Lower leg skin (tissue), 4 donors: ENCODE measurements around the gene CADPS2. TPM values are rescaled to one million over a fixed set of nuclear protein-coding genes. Genes with fewer than 3 reads are reported as not detected.

ENCODE experiments used
- DNase-seq, 2 donors: peaks; one replicate each; pipeline ENCODE4 v3.0.0-alpha.2; 2019; ENCODE audit warnings: low spot score in 2 of 2
- H3K4me3 ChIP-seq: fragments of 200-600 bp; sonication (generic); 2 replicates; pipeline ENCODE4 v1.5.1; 2017; ENCODE audit warnings: mild to moderate bottlenecking, low read depth; ENCODE audit not compliant: poor library complexity, severe bottlenecking
- CTCF ChIP-seq, 3 donors: fragments of 450-650 bp; IDR thresholded peaks; one replicate each; pipeline ENCODE4 v1.5.1; 2016; ENCODE audit warnings: antibody characterized with exemption in 3 of 3, mild to moderate bottlenecking in 3 of 3, moderate library complexity in 2 of 3
- POLR2A ChIP-seq, 2 donors: fragments of 450-650 bp; IDR thresholded peaks; one replicate each; pipeline ENCODE4 v1.6.1; 2016 to 2017; ENCODE audit warnings: antibody characterized with exemption in 2 of 2, mild to moderate bottlenecking in 1 of 2, moderate library complexity in 1 of 2
- WGBS, 2 donors: methylation state at CpG; one replicate each; pipeline ENCODE4 v1.1.5; 2018; 5-methylcytosine and 5-hydroxymethylcytosine counted together
- intact Hi-C: fragments of 100-400 bp; cut with DNase I; formaldehyde crosslinking; loops from one replicate; pipeline ENCODE4 v1.15.0; 2023; ENCODE audit warnings: low total_unique reads
- total RNA-seq, 4 donors: library from RNA; depleted of rRNA; stranded (reverse); fragments of >200 nt; gene quantifications; one replicate each; pipeline ENCODE4 v1.1.0, GENCODE V29; 2016

The CADPS2 gene
- total RNA-seq: 10 to 100 TPM in 1 of 4 donors, 1 to 10 TPM in 3; 4.1 to 11.6 (median 6.5) TPM

- TF ChIP-seq CTCF (IDR thresholded peaks at IDR 0.05) (no peak), POLR2A (IDR thresholded peaks at IDR 0.05) (no peak)
- intact Hi-C loops: no loop called here
- peak; percentile 58 to 95 for DNase-seq
- WGBS, 2 donors: 1% methylated on average over 46 to 68 of the region's 73 CpGs
- peak within 1 kb of the TSS; percentile 67 for H3K4me3 ChIP-seq
Observed at GRCh38 chr7:122886357-122887081, at the start of gene CADPS2. TSS of gene CADPS2 (minus strand) at chr7:122886460. CDS start at chr7:122886337, 123 bp downstream.

- DNase-seq: no peak
- TF ChIP-seq POLR2A (IDR thresholded peaks at IDR 0.05) (no peak), CTCF (IDR thresholded peaks at IDR 0.05) (no peak)
- intact Hi-C loops: no loop called here
- H3K4me3 ChIP-seq: no peak overlapping the region
Observed at GRCh38 chr7:122935620-122936019, 49.4 kb upstream of the CADPS2 start.

- no peak for DNase-seq
- intact Hi-C loops: no loop called here
Observed at GRCh38 chr7:122919643-122920181, 33.5 kb upstream of the CADPS2 start.

DNA sequence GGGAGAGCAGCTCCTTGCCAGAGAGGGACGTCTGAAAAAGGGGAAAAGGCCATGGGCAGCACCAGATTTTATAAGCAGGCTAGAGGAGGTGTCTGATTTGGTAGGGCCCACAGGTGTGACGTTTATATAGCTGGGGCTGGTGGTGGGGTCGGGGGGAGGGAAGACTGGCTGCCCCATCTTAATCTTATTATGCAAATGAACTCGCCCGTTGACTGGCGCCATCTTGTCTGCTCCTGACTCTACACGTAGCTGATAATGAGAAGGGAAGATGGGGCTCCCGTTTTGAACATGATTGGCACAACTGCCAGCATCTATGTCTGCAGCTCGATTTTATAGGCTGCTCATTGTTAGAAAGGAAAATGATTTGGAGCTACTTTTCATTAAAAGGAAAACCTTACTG is 28.6 kb upstream of the CADPS2 start:
- 80 to 87% methylated on average over 9 of the region's 9 CpGs for WGBS, 2 donors
- intact Hi-C loops: no loop called here
- TF ChIP-seq CTCF (IDR thresholded peaks at IDR 0.05) (no peak), POLR2A (IDR thresholded peaks at IDR 0.05) (no peak)

More at GRCh38 chr7:122919643-122920181, 33.5 kb upstream of the CADPS2 start:
- no peak overlapping the region for H3K4me3 ChIP-seq
- TF ChIP-seq POLR2A (IDR thresholded peaks at IDR 0.05) (no peak), CTCF (IDR thresholded peaks at IDR 0.05) (no peak)

DNA sequence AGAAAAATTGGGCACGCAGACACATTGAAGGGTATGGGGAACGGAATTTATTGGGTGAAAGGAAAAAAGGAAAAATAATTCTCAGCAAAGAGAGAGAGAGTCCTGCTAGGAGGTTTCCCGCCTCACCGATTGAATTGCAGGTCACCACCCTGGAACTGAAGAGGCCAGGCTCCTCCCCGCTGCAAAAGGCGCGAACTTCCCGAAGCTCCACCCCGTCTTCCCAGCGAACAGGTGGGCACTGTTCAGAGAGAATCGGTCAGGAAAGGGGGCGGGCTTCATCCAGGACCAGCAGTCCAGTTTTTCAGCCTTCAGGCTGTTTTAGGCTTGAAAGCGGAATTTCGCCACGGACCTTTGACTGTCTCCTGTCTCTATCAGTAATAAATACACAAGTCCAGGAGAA is 27.3 kb upstream of the CADPS2 start:
- no peak overlapping the region for H3K4me3 ChIP-seq
- DNase-seq: no peak
- WGBS, 2 donors: 91 to 93% methylated on average over 15 of the region's 15 CpGs
- TF ChIP-seq CTCF (IDR thresholded peaks at IDR 0.05) (no peak), POLR2A (IDR thresholded peaks at IDR 0.05) (no peak)
- intact Hi-C loops: no loop called here

More for the DNA sequence above, 28.6 kb upstream of the CADPS2 start:
- DNase-seq: no peak
- no peak overlapping the region for H3K4me3 ChIP-seq
